Measurements from ENCODE around the gene NINJ2.

GRCh38 chr12:704516-705242, 41.4 kb upstream of the NINJ2 start:
- TF ChIP-seq POLR2A (IDR thresholded peaks at IDR 0.05) = no peak
- TF ChIP-seq, protein P1, sequence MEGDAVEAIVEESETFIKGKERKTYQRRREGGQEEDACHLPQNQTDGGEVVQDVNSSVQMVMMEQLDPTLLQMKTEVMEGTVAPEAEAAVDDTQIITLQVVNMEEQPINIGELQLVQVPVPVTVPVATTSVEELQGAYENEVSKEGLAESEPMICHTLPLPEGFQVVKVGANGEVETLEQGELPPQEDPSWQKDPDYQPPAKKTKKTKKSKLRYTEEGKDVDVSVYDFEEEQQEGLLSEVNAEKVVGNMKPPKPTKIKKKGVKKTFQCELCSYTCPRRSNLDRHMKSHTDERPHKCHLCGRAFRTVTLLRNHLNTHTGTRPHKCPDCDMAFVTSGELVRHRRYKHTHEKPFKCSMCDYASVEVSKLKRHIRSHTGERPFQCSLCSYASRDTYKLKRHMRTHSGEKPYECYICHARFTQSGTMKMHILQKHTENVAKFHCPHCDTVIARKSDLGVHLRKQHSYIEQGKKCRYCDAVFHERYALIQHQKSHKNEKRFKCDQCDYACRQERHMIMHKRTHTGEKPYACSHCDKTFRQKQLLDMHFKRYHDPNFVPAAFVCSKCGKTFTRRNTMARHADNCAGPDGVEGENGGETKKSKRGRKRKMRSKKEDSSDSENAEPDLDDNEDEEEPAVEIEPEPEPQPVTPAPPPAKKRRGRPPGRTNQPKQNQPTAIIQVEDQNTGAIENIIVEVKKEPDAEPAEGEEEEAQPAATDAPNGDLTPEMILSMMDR (IDR thresholded peaks at IDR 0.05) = no peak
